Smooth muscle cell (in vitro differentiated cells): ENCODE data around the gene IFITM10. TPM values are rescaled to one million over a fixed set of nuclear protein-coding genes. Genes with fewer than 3 reads are reported as not detected.
"Not testable (repeated sequence)": the region's sequence is repeated elsewhere in the genome, so short reads cannot be mapped to it uniquely, and the experiment has no call there.

Source experiments
- DNase-seq: peaks from one replicate; lab custom pipeline; 2025; ENCODE audit not compliant: unreplicated experiment; lab: John Stamatoyannopoulos, UW
- H2AFZ ChIP-seq: fragments of 200-600 bp; sonication (generic); 2 replicates; pipeline ENCODE4 v1.6.0; 2016; ENCODE audit warnings: antibody characterized with exemption, low read depth, mild to moderate bottlenecking
- H3F3A ChIP-seq: fragments of 200-600 bp; sonication (generic); 2 replicates; pipeline ENCODE4 v1.6.0; 2017; ENCODE audit warnings: antibody characterized with exemption, low read depth
- H3K27ac ChIP-seq: fragments of 200-600 bp; sonication (generic); 2 replicates; pipeline ENCODE4 v1.5.1; 2016; ENCODE audit warnings: low read depth, mild to moderate bottlenecking
- H3K27me3 ChIP-seq: fragments of 200-600 bp; sonication (generic); 2 replicates; pipeline ENCODE4 v1.6.1; 2016; ENCODE audit warnings: low read depth, mild to moderate bottlenecking
- H3K36me3 ChIP-seq: fragments of 200-600 bp; sonication (generic); 2 replicates; pipeline ENCODE4 v1.5.1; 2016; ENCODE audit warnings: low read depth
- H3K4me1 ChIP-seq: fragments of 200-600 bp; sonication (generic); 2 replicates; pipeline ENCODE4 v1.5.1; 2016; ENCODE audit warnings: low read depth
- H3K4me2 ChIP-seq: fragments of 200-600 bp; sonication (generic); 2 replicates; pipeline ENCODE4 v1.6.0; 2016; ENCODE audit warnings: mild to moderate bottlenecking
- H3K4me3 ChIP-seq: fragments of 200-600 bp; sonication (generic); 2 replicates; pipeline ENCODE4 v1.5.1; 2016; ENCODE audit warnings: mild to moderate bottlenecking
- H3K79me2 ChIP-seq: fragments of 200-600 bp; sonication (generic); 2 replicates; pipeline ENCODE4 v1.6.0; 2016; ENCODE audit warnings: low read depth, mild to moderate bottlenecking
- H3K9ac ChIP-seq: fragments of 200-600 bp; sonication (generic); 2 replicates; pipeline ENCODE4 v1.6.0; 2016; ENCODE audit warnings: low read depth
- H3K9me3 ChIP-seq: fragments of 200-600 bp; sonication (generic); replicated peaks from 2 replicates; pipeline ENCODE4 v1.5.1; 2016; ENCODE audit warnings: low read depth
- H4K20me1 ChIP-seq: fragments of 200-600 bp; sonication (generic); 2 replicates; pipeline ENCODE4 v1.6.0; 2016; ENCODE audit warnings: low read depth
- WGBS: methylation state at CpG from one replicate; pipeline ENCODE4 v1.1.7; 2016; ENCODE audit warnings: low lambda C conversion rate; 5-methylcytosine and 5-hydroxymethylcytosine counted together
- polyA plus RNA-seq: library from polyadenylated mRNA; unstranded; fragments of >200 nt; fragmentation: Nextera tagmentation; extraction: Ambion mirVana; gene quantifications from 2 replicates; pipeline ENCODE4 v1.2.1, GENCODE V29; 2016
- total RNA-seq: library from RNA; depleted of rRNA; stranded (reverse); fragments of >200 nt; gene quantifications from 2 replicates; pipeline ENCODE4 v1.2.3, GENCODE V29; 2014
- TF ChIP-seq, protein P1 (sequence below): fragments of 200-600 bp; sonication (generic); IDR thresholded peaks from 2 replicates; pipeline ENCODE4 v1.5.1; 2017; ENCODE audit warnings: borderline replicate concordance, mild to moderate bottlenecking, antibody characterized with exemption; ENCODE audit not compliant: insufficient read depth, poor library complexity, severe bottlenecking

Gene IFITM10
- total and polyA plus RNA-seq, 2 experiments from 2014 or later = 0.49 to 2.2 TPM

DNA sequence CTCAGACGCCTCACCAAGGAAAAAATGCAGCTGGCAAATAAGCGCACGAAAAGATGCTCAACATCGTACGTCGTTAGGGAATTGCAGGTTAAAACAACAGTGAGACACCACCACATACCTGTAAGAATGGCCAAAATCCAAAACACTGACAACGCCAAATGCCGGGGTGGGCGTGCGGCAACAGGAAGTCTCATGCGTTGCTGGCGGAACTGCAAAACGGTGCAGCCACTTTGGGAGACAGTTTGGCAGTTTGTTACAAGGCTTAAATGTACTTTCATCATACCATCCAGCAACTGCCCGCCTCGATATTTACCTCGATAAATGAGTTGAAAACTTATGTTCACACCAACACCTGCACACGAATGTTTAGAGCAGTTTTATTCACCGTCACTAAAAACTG, 20.9 kb upstream of the IFITM10 start:
- 98% methylated on average over 18 of the region's 18 CpGs for WGBS
- H3K36me3 ChIP-seq = no peaks in the 10 kb centered on the region
- H3K27me3 ChIP-seq = no peaks in the 10 kb centered on the region
- TF ChIP-seq, protein P1, sequence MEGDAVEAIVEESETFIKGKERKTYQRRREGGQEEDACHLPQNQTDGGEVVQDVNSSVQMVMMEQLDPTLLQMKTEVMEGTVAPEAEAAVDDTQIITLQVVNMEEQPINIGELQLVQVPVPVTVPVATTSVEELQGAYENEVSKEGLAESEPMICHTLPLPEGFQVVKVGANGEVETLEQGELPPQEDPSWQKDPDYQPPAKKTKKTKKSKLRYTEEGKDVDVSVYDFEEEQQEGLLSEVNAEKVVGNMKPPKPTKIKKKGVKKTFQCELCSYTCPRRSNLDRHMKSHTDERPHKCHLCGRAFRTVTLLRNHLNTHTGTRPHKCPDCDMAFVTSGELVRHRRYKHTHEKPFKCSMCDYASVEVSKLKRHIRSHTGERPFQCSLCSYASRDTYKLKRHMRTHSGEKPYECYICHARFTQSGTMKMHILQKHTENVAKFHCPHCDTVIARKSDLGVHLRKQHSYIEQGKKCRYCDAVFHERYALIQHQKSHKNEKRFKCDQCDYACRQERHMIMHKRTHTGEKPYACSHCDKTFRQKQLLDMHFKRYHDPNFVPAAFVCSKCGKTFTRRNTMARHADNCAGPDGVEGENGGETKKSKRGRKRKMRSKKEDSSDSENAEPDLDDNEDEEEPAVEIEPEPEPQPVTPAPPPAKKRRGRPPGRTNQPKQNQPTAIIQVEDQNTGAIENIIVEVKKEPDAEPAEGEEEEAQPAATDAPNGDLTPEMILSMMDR = no peak
- H3K4me3 ChIP-seq = no peak overlapping the region
- no peak for DNase-seq
- peaks cover 4% of the 10 kb centered on the region for H3F3A ChIP-seq
- H4K20me1 ChIP-seq = no peaks in the 10 kb centered on the region
- H3K4me1 ChIP-seq = peaks cover 9% of the 10 kb centered on the region
- H3K9ac ChIP-seq = no peak overlapping the region
- H3K9me3 ChIP-seq = no peaks in the 10 kb centered on the region
- no peaks in the 10 kb centered on the region for H3K79me2 ChIP-seq
- no peak overlapping the region for H2AFZ ChIP-seq
- H3K27ac ChIP-seq = no peak overlapping the region
- H3K4me2 ChIP-seq = no peak overlapping the region

DNA sequence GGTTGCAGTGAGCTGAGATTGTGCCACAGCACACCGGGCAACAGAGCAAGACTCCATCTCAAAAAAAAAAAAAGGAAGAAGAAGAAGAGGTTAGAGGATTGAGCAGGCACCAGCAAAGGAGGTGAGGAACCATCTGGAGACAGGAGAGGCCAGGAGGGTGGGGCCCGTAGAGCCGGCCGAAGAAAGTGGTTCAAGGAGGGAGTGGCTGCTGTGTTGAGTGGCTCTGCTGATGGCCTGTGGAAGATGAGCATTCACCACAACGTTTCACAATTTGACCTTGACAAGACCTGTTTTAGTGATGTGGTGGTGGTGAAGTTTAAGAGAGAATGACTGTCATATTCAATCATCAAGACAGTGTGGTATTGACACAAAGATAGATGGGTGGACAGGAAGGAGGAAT, 20.1 kb upstream of the IFITM10 start:
- TF ChIP-seq, protein P1 = no peak
- DNase-seq = no peak

DNA sequence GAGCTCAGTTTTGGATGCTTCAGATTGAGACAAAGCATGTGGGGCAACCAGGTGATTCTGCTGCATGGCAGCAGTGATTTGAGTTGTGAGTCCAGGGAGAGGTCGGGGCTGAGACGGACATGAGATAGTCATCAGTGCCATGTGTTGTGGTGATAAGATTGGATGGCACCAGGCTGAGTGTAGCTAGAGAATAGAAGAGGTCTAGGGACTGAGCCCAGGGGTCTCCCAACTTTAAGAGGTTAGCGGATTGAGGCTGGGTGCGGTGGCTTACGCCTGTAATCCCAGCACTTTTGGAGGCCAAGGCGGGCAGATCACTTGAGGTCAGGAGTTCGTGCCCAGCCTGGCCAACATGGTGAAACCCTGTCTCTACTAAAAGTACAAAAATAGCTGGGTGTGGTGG, 19.7 kb upstream of the IFITM10 start:
- Histone ChIP-seq H4K20me1 (no peaks in the 10 kb centered on the region), H3F3A (peaks cover 4% of the 10 kb centered on the region), H3K4me2 (no peak overlapping the region), H3K36me3 (no peaks in the 10 kb centered on the region), H3K27ac (no peak overlapping the region), H3K9me3 (no peaks in the 10 kb centered on the region), H3K9ac (no peak overlapping the region), H3K4me3 (no peak overlapping the region), H2AFZ (no peak overlapping the region), H3K27me3 (no peaks in the 10 kb centered on the region), H3K4me1 (peaks cover 9% of the 10 kb centered on the region), H3K79me2 (no peaks in the 10 kb centered on the region)
- 89% methylated on average over 7 of the region's 7 CpGs for WGBS
- DNase-seq = no peak
- TF ChIP-seq, protein P1 = no peak

More for the DNA sequence above, 20.1 kb upstream of the IFITM10 start:
- Histone ChIP-seq H2AFZ (no peak overlapping the region), H3K9me3 (no peaks in the 10 kb centered on the region), H3K4me1 (peaks cover 9% of the 10 kb centered on the region), H3K36me3 (no peaks in the 10 kb centered on the region), H3K79me2 (no peaks in the 10 kb centered on the region), H4K20me1 (no peaks in the 10 kb centered on the region), H3K9ac (no peak overlapping the region), H3K4me2 (no peak overlapping the region), H3K27ac (no peak overlapping the region), H3K4me3 (no peak overlapping the region), H3F3A (peaks cover 4% of the 10 kb centered on the region), H3K27me3 (no peaks in the 10 kb centered on the region)
- WGBS = 91% methylated on average over 5 of the region's 5 CpGs

DNA sequence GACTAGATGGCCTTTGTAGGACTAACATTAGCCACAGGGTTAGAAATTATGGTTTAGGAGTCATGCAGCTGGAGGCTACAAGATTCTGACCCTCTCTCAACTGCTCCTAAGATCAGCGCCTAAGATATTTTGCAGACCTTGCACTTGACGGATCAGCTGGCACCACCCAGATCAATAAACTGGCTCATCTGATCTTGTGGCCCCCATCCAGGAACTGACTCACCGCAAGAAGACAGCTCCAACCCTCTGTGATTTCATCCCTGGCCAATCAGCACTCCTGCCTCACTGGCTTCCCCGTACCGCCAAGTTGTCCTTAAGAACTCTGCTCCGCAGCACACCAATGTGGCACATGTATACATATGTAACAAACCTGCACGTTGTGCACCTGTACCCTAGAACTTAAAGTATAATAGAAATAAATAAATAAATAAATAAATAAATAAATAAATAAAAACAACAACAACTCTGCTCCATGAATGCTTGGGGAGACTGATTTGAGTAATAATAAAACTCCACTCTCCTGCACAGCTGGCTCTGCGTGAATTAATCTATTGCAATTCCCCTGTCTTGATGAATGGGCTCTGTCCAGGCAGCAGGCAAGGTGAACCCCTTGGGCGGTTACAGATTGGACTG, 19.0 kb upstream of the IFITM10 start:
- not testable (repeated sequence) for H2AFZ ChIP-seq, H3K4me3 ChIP-seq, H3K27ac ChIP-seq, H4K20me1 ChIP-seq, H3K9ac ChIP-seq, H3K27me3 ChIP-seq, DNase-seq, H3K79me2 ChIP-seq, H3K9me3 ChIP-seq, H3K36me3 ChIP-seq, H3K4me1 ChIP-seq, H3F3A ChIP-seq, H3K4me2 ChIP-seq
- 66% methylated on average over 9 of the region's 9 CpGs for WGBS
